GM10248 (cell line): Measurements from ENCODE around the gene SYCN.
"Not testable (repeated sequence)": the region's sequence is repeated elsewhere in the genome, so short reads cannot be mapped to it uniquely, and the experiment has no call there.

Source experiments
- CTCF ChIA-PET: fragments of 300-600 bp; sonication (Branson Sonifier 250); formaldehyde crosslinking; extraction: SDS; loops from one replicate; lab custom pipeline; 2021; ENCODE audit warnings: antibody characterized with exemption; lab: Yijun Ruan, JAX
- POLR2A ChIA-PET: fragments of 350-650 bp; sonication (Branson Sonifier 250); formaldehyde crosslinking; extraction: SDS; loops from one replicate; lab custom pipeline; 2020; ENCODE audit warnings: antibody characterized with exemption; lab: Yijun Ruan, JAX
- DNase-seq: peaks from one replicate; pipeline ENCODE4 v3.0.0; 2012; ENCODE audit errors: extremely low spot score
- CTCF ChIP-seq: IDR thresholded peaks from 2 replicates; pipeline ENCODE4 v1.5.1; 2012; ENCODE audit warnings: mild to moderate bottlenecking, low read depth; ENCODE audit errors: extremely low read depth, missing control alignments, control extremely low read depth

Gene SYCN

GRCh38 chr19:39247701-39248664, 43.9 kb upstream of the SYCN start:
- ChIA-PET POLR2A (no interaction called here), CTCF (interaction anchor here (1.2 kb wide), 1 partner anchor 12 kb away, joined by 3 read pairs; no protein-coding TSS in a partner anchor)
- DNase-seq, result no peak
- TF ChIP-seq CTCF, result no peak

- ChIA-PET CTCF (interaction anchor here (1.2 kb wide), 1 partner anchor 13 kb away, joined by 3 read pairs; no protein-coding TSS in a partner anchor), POLR2A (no interaction called here)
- no peak for DNase-seq
- TF ChIP-seq CTCF, result no peak
Observed at GRCh38 chr19:39246951-39247669, 43.0 kb upstream of the SYCN start.

- CTCF ChIA-PET, result interaction anchor here (1.1 kb wide), 1 partner anchor 10 kb away, joined by 3 read pairs; no protein-coding TSS in a partner anchor
- DNase-seq, POLR2A ChIA-PET: not testable (repeated sequence)
Observed at GRCh38 chr19:39245166-39245565, 41.1 kb upstream of the SYCN start.

GRCh38 chr19:39244410-39245100, 40.5 kb upstream of the SYCN start, which contains the start of gene IFNL3:
TSS of gene IFNL3 (minus strand) at chr19:39245006. CDS start at chr19:39244967, 39 bp downstream.
- DNase-seq, POLR2A ChIA-PET: not testable (repeated sequence)
- CTCF ChIA-PET, result interaction anchor here (1.1 kb wide), 1 partner anchor 10 kb away, joined by 3 read pairs; no protein-coding TSS in a partner anchor

GRCh38 chr19:39243741-39244140, 39.7 kb upstream of the SYCN start:
- DNase-seq, POLR2A ChIA-PET, CTCF ChIA-PET: not testable (repeated sequence)

GRCh38 chr19:39240421-39240820, 36.4 kb upstream of the SYCN start:
- ChIA-PET CTCF (no interaction called here), POLR2A (no interaction called here)
- no peak for TF ChIP-seq CTCF
- DNase-seq, result no peak

GRCh38 chr19:39238944-39239343, 34.9 kb upstream of the SYCN start:
- ChIA-PET POLR2A (no interaction called here), CTCF (interaction anchor here (1.4 kb wide), 1 partner anchor 10 kb away, joined by 3 read pairs; no protein-coding TSS in a partner anchor)
- no peak for DNase-seq
- no peak for TF ChIP-seq CTCF

- no peak for DNase-seq
- ChIA-PET CTCF (no interaction called here), POLR2A (no interaction called here)
- no peak for TF ChIP-seq CTCF
Observed at GRCh38 chr19:39238209-39238608, 34.1 kb upstream of the SYCN start.
